Cardiac muscle cell (in vitro differentiated cells and primary cell): ENCODE results near the gene NBAS. TPM values are rescaled to one million over a fixed set of nuclear protein-coding genes. Genes with fewer than 3 reads are reported as not detected.
A peak's percentile ranks its signal among the peaks of the same experiment; 100 is the strongest.

Experiments
- DNase-seq, 2 donors: peaks; one replicate each; pipeline versions ENCODE4 v3.0.0 to v3.0.0-alpha.2; 2010 to 2017; ENCODE audit warnings: low read depth in 1 of 2, low spot score in 1 of 2
- H3K27ac ChIP-seq: fragments of 200-600 bp; sonication (generic); 2 replicates; pipeline ENCODE4 v1.5.1; 2016
- H3K27me3 ChIP-seq: fragments of 200-600 bp; sonication (generic); 2 replicates; pipeline ENCODE4 v1.6.0; 2016; ENCODE audit warnings: control low read depth
- H3K36me3 ChIP-seq: fragments of 200-600 bp; sonication (generic); 2 replicates; pipeline ENCODE4 v1.5.1; 2016; ENCODE audit warnings: control low read depth
- H3K4me1 ChIP-seq: fragments of 200-600 bp; sonication (generic); 2 replicates; pipeline ENCODE4 v1.8.1; 2017; ENCODE audit warnings: low read depth, mild to moderate bottlenecking, mixed run types
- H3K4me3 ChIP-seq: fragments of 200-600 bp; sonication (generic); 2 replicates; pipeline ENCODE4 v1.5.1; 2016; ENCODE audit warnings: mild to moderate bottlenecking
- H3K9me3 ChIP-seq: fragments of 200-600 bp; sonication (generic); 2 replicates; pipeline ENCODE4 v1.5.1; 2017; ENCODE audit warnings: low read depth, mild to moderate bottlenecking, control low read depth
- CTCF ChIP-seq: IDR thresholded peaks from 2 replicates; pipeline ENCODE4 v1.5.1; 2012; ENCODE audit warnings: low read depth, mild to moderate bottlenecking, low read length
- polyA plus RNA-seq: library from polyadenylated mRNA; unstranded; fragments of >200 nt; fragmentation: Nextera tagmentation; extraction: Ambion mirVana; gene quantifications from 2 replicates; pipeline ENCODE4 v1.2.1, GENCODE V29; 2016
- total RNA-seq: library from RNA; depleted of rRNA; stranded (reverse); fragments of >200 nt; gene quantifications from 2 replicates; pipeline ENCODE4 v1.2.3, GENCODE V29; 2016

Gene NBAS
- total and polyA plus RNA-seq, 2 experiments from 2014 or later: 32.4 to 74.8 TPM

DNA sequence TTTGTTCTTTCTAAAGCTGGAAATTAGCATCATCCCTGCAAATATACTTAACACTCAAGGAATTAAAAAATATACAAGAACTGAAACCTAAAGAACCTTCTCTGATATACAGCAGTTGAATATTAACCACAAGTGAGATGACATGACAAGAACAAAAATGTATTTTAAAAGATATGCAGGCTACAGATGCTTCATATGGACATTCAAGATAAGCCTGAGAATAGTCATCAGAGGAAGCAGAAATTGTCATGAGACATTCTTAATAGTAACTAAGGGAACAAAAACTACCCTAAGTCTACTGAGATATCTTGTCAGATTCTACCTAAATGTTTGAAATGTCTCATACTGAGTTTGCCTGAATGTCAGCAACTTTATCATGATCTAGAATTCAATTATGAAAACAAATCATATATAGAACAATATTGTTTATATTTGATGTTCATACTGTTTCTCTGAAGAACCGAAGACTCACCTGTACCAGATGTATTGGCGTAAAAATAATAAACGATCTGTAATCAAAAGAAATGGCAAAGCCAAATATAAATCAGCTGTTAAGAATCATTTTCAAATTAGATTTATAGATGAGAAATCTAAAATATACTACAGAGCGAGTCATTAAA lies 4.7 kb downstream of the NBAS start:
- H3K27ac ChIP-seq: no peak overlapping the region
- peaks cover 16% of the 10 kb centered on the region for H3K36me3 ChIP-seq
- H3K4me3 ChIP-seq: no peak overlapping the region
- no peaks in the 10 kb centered on the region for H3K27me3 ChIP-seq
- H3K4me1 ChIP-seq: peaks cover 10% of the 10 kb centered on the region
- no peaks in the 10 kb centered on the region for H3K9me3 ChIP-seq
- TF ChIP-seq CTCF: no peak
- DNase-seq: no peak

GRCh38 chr2:15555760-15556193 lies 5.4 kb downstream of the NBAS start:
- Histone ChIP-seq H3K4me1 (peaks cover 10% of the 10 kb centered on the region), H3K27me3 (no peaks in the 10 kb centered on the region), H3K4me3 (no peak overlapping the region), H3K36me3 (peaks cover 16% of the 10 kb centered on the region), H3K9me3 (no peaks in the 10 kb centered on the region), H3K27ac (no peak overlapping the region)
- TF ChIP-seq CTCF: no peak
- DNase-seq: no peak

DNA sequence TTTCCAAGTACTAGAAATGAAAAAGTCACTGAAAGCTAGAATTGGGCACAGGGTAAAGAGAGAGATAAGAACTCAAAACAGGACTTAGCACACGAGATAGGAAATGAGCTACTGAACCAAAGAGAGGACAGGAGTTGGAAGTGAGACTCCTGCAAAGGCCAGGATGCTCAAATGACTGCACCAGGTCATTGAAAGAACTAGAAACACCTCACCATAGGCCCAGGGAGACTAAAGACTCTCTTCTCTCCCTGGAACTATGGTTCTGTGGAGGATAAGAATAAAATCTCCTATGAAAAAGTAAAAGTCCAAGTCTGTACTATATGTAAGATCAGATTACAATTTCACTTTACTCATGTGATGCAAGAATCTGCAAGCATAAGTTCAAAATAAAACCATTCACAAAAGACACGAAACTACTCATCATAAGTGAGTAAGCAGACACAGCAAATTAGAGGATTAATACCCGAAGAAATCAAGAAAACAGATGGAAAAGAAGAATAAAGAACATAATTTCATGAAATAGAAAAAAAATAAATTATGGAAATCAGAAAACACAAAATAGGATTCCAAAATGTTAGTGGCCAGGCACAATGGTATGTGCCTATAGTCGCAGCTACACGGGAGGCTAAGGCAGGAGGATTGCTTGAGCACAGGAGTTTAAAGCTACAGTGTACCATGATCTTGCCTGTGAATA lies 6.5 kb downstream of the NBAS start:
- H3K27me3 ChIP-seq: no peaks in the 10 kb centered on the region
- DNase-seq: peak in 1 of 2 donors; percentile 10
- no peak for TF ChIP-seq CTCF
- H3K4me3 ChIP-seq: no peak overlapping the region
- H3K36me3 ChIP-seq: peaks cover 16% of the 10 kb centered on the region
- H3K27ac ChIP-seq: no peak overlapping the region
- no peaks in the 10 kb centered on the region for H3K9me3 ChIP-seq
- H3K4me1 ChIP-seq: peaks cover 5% of the 10 kb centered on the region

- H3K4me1 ChIP-seq: peaks cover 4% of the 10 kb centered on the region
- TF ChIP-seq CTCF: no peak
Measured at GRCh38 chr2:15553951-15554350, 7.2 kb downstream of the NBAS start.

GRCh38 chr2:15553519-15553918 lies 7.6 kb downstream of the NBAS start:
- no peak for TF ChIP-seq CTCF
- Histone ChIP-seq H3K4me1 (peaks cover 4% of the 10 kb centered on the region), H3K36me3 (peaks cover 22% of the 10 kb centered on the region), H3K9me3 (no peaks in the 10 kb centered on the region), H3K4me3 (no peak overlapping the region), H3K27me3 (no peaks in the 10 kb centered on the region), H3K27ac (no peak overlapping the region)
- no peak for DNase-seq

More at GRCh38 chr2:15553951-15554350, 7.2 kb downstream of the NBAS start:
- Histone ChIP-seq H3K27me3 (no peaks in the 10 kb centered on the region), H3K4me3 (no peak overlapping the region), H3K9me3 (no peaks in the 10 kb centered on the region), H3K36me3 (peaks cover 21% of the 10 kb centered on the region), H3K27ac (no peak overlapping the region)
- DNase-seq: no peak
